BJ (cell line): Measurements from ENCODE around the gene TMEM236. TPM values are rescaled to one million over a fixed set of nuclear protein-coding genes. Genes with fewer than 3 reads are reported as not detected.

Experiments
- CTCF ChIA-PET: fragments of 350-600 bp; formaldehyde crosslinking; extraction: SDS; loops from one replicate; lab custom pipeline; 2021; ENCODE audit warnings: antibody characterized with exemption, inconsistent platforms; lab: Yijun Ruan, JAX
- POLR2A ChIA-PET: fragments of 300-600 bp; sonication (Branson Sonifier 250); formaldehyde crosslinking; extraction: SDS; loops from one replicate; lab custom pipeline; 2021; ENCODE audit warnings: antibody characterized with exemption; lab: Charles Lee
- DNase-seq: peaks from one replicate; pipeline ENCODE4 v3.0.0-alpha.2; 2011; ENCODE audit warnings: low read depth
- H3K27me3 ChIP-seq: 2 replicates; pipeline ENCODE4 v1.6.0; 2011; ENCODE audit warnings: low read length; ENCODE audit not compliant: control insufficient read depth, insufficient read depth
- H3K36me3 ChIP-seq: 2 replicates; pipeline ENCODE4 v1.5.1; 2011; ENCODE audit warnings: low read length; ENCODE audit not compliant: control insufficient read depth, insufficient read depth
- H3K4me3 ChIP-seq: 2 replicates; pipeline ENCODE4 v1.5.1; 2011; ENCODE audit warnings: low read depth, mild to moderate bottlenecking, control low read depth, low read length
- CTCF ChIP-seq: IDR thresholded peaks from 2 replicates; pipeline ENCODE4 v1.5.1; 2011; ENCODE audit warnings: low read depth, mild to moderate bottlenecking, control low read depth, inconsistent platforms, low read length, moderate library complexity; ENCODE audit not compliant: insufficient read depth
- polyA plus RNA-seq: library from polyadenylated mRNA; depleted of rRNA; stranded (reverse); fragments of >200 nt; gene quantifications from 2 replicates; pipeline ENCODE4 v1.2.3, GENCODE V29; 2011

Gene TMEM236
- polyA plus RNA-seq, 1 experiment, result 0.02 TPM

GRCh38 chr10:17779784-17780183, 27.8 kb downstream of the TMEM236 start:
- POLR2A ChIA-PET, result no interaction called here
- TF ChIP-seq CTCF, result no peak
- CTCF ChIA-PET, result no interaction called here
- Histone ChIP-seq H3K36me3 (no peaks in the 10 kb centered on the region), H3K4me3 (no peak overlapping the region), H3K27me3 (no peaks in the 10 kb centered on the region)
- no peak for DNase-seq

- ChIA-PET POLR2A (no interaction called here), CTCF (no interaction called here)
- no peak for DNase-seq
- Histone ChIP-seq H3K27me3 (no peaks in the 10 kb centered on the region), H3K36me3 (no peaks in the 10 kb centered on the region), H3K4me3 (no peak overlapping the region)
- no peak for TF ChIP-seq CTCF
Measured at GRCh38 chr10:17780727-17781126, 28.7 kb downstream of the TMEM236 start.

- ChIA-PET CTCF (no interaction called here), POLR2A (no interaction called here)
- H3K27me3 ChIP-seq, result no peaks in the 10 kb centered on the region
- TF ChIP-seq CTCF, result no peak
- no peak for DNase-seq
- no peak overlapping the region for H3K4me3 ChIP-seq
- no peaks in the 10 kb centered on the region for H3K36me3 ChIP-seq
Measured at GRCh38 chr10:17781856-17782255, 29.9 kb downstream of the TMEM236 start.

- TF ChIP-seq CTCF, result no peak
- H3K4me3 ChIP-seq, result no peak overlapping the region
- H3K36me3 ChIP-seq, result no peaks in the 10 kb centered on the region
- ChIA-PET CTCF (interaction anchor here (1.1 kb wide), 1 partner anchor 140 kb away, joined by 3 read pairs; the partner anchor contains the start of gene STAM), POLR2A (no interaction called here)
- H3K27me3 ChIP-seq, result no peaks in the 10 kb centered on the region
- peak; percentile 59 for DNase-seq
Measured at GRCh38 chr10:17782921-17783665, 31.1 kb downstream of the TMEM236 start.

GRCh38 chr10:17783751-17784150, 31.8 kb downstream of the TMEM236 start:
- CTCF ChIA-PET, result interaction anchor here (1.1 kb wide), 1 partner anchor 25 kb away, joined by 3 read pairs; no protein-coding TSS in a partner anchor

More at GRCh38 chr10:17783751-17784150, 31.8 kb downstream of the TMEM236 start:
- no peaks in the 10 kb centered on the region for H3K27me3 ChIP-seq
- H3K36me3 ChIP-seq, result no peaks in the 10 kb centered on the region
- no peak for TF ChIP-seq CTCF
- H3K4me3 ChIP-seq, result no peak overlapping the region
- POLR2A ChIA-PET, result no interaction called here
- no peak for DNase-seq
